OCI-LY7 (cell line): ENCODE data around the gene CUX1.

Experiments
- EZH2phosphoT487 ChIP-seq: fragments of 200-600 bp; sonication (generic); IDR thresholded peaks from 2 replicates; pipeline ENCODE4 v1.6.1; 2018; ENCODE audit warnings: low read depth, borderline replicate concordance, mild to moderate bottlenecking, mixed run types, antibody characterized with exemption, low read length, moderate library complexity, mixed read lengths
- TF ChIP-seq, protein P1 (sequence below): fragments of 200-600 bp; sonication (generic); conservative IDR thresholded peaks from 2 replicates; pipeline ENCODE4 v1.5.1; 2014; ENCODE audit warnings: mild to moderate bottlenecking, antibody characterized with exemption, low read length, moderate library complexity, mixed read lengths

DNA sequence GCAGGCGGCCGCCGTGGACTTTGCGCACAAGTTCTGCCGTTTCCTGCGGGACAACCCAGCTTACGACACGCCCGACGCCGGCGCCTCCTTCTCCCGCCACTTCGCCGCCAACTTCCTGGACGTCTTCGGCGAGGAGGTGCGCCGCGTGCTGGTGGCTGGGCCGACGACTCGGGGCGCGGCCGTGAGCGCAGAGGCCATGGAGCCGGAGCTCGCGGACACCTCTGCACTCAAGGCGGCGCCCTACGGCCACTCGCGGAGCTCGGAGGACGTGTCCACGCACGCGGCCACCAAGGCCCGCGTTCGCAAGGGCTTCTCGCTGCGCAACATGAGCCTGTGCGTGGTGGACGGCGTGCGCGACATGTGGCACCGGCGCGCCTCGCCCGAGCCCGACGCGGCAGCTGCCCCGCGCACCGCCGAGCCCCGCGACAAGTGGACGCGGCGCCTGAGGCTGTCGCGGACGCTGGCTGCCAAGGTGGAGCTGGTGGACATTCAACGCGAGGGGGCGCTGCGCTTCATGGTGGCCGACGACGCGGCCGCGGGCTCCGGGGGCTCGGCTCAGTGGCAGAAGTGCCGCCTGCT, 483.3 kb downstream of the CUX1 start:
- TF ChIP-seq, protein P1, sequence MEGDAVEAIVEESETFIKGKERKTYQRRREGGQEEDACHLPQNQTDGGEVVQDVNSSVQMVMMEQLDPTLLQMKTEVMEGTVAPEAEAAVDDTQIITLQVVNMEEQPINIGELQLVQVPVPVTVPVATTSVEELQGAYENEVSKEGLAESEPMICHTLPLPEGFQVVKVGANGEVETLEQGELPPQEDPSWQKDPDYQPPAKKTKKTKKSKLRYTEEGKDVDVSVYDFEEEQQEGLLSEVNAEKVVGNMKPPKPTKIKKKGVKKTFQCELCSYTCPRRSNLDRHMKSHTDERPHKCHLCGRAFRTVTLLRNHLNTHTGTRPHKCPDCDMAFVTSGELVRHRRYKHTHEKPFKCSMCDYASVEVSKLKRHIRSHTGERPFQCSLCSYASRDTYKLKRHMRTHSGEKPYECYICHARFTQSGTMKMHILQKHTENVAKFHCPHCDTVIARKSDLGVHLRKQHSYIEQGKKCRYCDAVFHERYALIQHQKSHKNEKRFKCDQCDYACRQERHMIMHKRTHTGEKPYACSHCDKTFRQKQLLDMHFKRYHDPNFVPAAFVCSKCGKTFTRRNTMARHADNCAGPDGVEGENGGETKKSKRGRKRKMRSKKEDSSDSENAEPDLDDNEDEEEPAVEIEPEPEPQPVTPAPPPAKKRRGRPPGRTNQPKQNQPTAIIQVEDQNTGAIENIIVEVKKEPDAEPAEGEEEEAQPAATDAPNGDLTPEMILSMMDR, result no peak
- TF ChIP-seq EZH2phosphoT487, result no peak
